T-helper 2 cell (primary cell): Measurements from ENCODE around the gene NFASC.

Experiments
- DNase-seq, 5 experiments: peaks; one replicate each; pipeline versions ENCODE4 v3.0.0 to v3.0.0-alpha.2; 2012 to 2022

Gene NFASC

DNA sequence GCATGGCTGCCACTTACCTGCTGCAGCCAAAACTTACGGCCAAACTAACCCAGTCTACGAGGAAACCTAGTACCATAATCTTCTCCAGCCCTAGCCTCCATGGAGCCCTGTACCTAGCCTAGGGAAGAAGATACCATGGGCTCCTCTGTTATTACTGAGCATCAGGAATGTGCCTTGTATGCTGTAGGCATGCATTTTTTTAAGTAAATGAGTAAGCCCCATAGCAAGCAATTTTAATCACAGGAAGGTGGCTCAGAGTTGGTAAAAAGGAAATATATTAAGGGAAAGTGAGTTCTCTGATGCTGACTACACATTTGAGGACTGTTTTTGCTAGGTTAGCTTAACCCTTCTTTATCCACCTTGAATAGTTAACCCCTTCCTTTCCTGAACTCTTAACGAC lies 21.2 kb downstream of the NFASC start:
- no peak for DNase-seq

DNA sequence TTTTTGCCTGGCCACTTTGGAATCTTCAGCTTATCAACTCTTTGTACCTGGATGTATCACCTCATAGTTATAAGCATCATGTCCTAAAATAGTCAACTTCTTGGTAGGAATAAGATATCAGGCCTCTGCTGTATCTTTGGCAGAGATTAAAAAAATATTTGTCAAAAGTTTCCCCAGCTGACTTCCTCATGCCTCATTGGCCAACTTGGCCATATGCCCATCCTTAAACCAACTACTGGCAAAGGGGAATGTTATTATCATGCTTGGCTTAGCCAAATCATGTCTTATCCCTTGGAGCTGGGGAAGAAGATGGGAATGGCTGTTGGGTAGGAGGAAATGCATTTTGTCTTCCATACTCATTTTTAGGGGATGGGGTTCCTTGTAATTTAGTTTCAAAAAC lies 23.4 kb downstream of the NFASC start:
- no peak for DNase-seq

DNA sequence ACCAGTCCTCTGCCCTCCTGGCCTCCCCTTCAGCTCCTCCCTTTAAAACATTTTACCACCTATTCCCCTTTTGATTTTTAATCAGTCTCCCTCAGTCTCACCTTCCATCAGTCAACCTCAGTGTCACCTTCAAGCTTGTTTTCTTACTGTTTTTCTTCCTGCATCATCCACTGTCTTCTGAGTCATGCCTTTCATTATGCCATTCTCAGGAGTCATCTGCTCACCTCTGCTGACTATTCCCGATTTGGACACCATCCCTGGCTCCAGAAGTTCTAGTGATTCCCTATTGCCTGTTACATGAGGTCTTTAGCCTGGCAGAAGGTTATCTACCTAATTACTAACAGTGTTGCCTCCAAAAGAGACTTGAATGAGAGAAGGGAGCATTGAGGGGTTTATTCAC lies 23.9 kb downstream of the NFASC start:
- no peak for DNase-seq

GRCh38 chr1:204896023-204896422 lies 25.4 kb downstream of the NFASC start:
- DNase-seq: no peak

DNA sequence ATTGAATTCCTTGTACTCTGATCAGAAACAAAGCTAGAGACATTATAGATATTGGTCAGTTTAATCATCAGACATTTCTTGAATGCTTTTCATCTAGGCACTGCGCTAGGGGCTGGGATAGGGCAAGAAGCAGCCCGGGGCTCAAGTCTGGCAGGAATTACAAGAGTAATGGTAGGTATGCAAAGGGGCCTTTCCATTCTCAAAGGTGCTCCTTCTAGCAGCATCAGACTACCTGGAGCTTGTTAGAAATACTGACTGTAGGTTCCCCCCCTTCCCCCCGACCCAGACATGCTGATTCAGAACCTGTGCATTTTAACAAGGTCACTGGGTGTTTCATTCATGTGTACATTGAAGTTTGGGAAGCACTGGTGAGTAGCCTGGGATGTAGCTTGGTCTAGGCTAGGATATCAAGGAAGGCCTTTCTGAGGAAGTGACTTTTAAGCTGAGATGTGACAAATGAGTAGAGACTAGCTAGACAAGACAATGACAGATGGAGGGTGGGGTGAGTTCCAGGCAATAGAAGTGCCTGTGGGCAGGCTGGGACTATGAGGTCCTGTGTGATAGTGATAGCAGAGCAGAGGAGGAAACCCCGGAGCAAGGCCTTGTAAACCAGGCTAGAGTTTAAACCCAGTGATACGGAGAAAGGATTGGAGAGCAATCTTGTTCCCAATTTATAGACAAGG lies 26.3 kb downstream of the NFASC start:
- no peak for DNase-seq

GRCh38 chr1:204900721-204901120 lies 30.1 kb downstream of the NFASC start:
- no peak for DNase-seq

DNA sequence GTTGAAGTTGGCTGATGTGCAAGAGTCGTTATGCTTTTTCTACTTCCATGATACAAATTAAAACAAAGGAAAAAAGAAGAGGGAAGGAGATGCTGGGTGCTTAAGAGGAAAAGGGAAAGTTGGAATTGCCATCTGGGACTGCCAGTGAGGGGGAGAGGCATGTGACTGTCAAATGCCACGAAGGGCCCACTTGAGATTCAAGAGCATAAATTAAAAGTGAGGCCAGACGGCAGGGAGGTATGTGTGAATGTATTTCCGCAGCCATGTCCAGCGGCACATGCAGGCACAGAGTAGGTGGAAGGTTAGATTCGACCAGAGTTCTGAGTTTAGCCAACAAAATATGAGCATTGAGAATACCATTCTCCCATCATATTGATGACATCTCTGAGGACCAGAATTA lies 32.0 kb downstream of the NFASC start:
- DNase-seq: no peak

GRCh38 chr1:204904228-204904810 lies 33.7 kb downstream of the NFASC start:
- DNase-seq: no peak

DNA sequence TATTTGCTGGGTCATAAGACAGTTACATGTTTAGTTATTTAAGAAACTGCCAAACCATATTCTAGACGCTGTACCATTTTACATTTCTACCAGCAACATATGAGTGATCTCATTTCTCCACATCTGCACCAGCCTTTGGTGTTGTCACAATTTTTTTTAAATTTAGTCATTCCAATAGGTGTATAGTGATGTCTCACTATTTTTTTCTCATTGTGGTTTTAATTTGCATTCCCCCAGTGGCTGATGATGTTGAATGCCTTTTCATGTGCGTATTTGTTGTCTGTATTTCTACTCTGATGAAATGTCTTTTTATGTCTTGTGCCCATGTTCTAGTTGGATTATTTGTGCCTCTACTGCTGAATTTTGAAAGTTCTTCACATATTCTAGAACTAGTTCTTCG lies 38.4 kb downstream of the NFASC start:
- DNase-seq: no peak

GRCh38 chr1:204915861-204916495 lies 45.3 kb downstream of the NFASC start:
- no peak for DNase-seq

DNA sequence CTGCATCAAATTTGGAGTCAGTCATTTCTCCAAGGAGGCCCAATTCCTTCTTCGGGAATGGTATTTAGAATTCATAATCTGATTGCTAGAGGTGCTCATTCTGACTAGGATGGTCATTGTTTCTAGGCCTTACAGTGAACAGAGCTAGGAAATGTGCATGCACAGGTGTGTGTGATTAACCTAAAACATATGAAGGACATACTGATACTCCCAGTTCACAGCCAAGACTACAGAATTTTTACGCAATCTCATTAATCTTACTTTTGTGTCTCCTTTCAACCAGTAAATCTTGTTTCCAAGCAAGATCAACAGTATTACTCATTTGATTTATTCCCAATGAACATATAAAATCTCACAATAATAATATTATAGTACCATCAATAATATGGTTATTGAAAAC lies 47.1 kb downstream of the NFASC start:
- no peak for DNase-seq

GRCh38 chr1:204920511-204920910 lies 49.8 kb downstream of the NFASC start:
- no peak for DNase-seq

GRCh38 chr1:204920967-204921366 lies 50.3 kb downstream of the NFASC start:
- DNase-seq: no peak

GRCh38 chr1:204921855-204922516 lies 51.3 kb downstream of the NFASC start:
- no peak for DNase-seq

DNA sequence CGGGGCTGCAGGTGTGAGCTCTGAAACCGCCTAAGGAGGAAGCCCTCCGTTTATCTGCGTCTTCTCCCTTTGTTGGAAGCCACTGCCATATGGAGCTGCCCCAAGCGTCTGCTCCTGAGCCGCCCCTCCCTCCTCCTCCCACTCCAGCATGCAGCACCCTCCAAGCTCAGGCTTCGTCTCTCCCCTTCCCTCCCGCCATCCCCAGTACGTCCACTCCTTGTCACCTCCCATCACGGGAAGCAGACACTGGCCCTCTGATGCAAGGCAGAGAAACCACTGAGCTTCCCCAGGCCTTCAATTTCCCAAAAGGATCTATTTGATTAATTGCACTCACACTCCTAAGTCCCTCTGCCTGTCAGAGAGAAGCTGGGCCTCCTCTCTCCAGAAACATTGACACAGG lies 52.5 kb downstream of the NFASC start:
- no peak for DNase-seq

GRCh38 chr1:204923626-204924012 lies 53.0 kb downstream of the NFASC start:
- no peak for DNase-seq

- DNase-seq: no peak
Observed at GRCh38 chr1:204924013-204924759, 53.5 kb downstream of the NFASC start.

- no peak for DNase-seq
Observed at GRCh38 chr1:204925701-204926100, 55.0 kb downstream of the NFASC start.

GRCh38 chr1:204927673-204928641 lies 57.3 kb downstream of the NFASC start:
- no peak for DNase-seq

DNA sequence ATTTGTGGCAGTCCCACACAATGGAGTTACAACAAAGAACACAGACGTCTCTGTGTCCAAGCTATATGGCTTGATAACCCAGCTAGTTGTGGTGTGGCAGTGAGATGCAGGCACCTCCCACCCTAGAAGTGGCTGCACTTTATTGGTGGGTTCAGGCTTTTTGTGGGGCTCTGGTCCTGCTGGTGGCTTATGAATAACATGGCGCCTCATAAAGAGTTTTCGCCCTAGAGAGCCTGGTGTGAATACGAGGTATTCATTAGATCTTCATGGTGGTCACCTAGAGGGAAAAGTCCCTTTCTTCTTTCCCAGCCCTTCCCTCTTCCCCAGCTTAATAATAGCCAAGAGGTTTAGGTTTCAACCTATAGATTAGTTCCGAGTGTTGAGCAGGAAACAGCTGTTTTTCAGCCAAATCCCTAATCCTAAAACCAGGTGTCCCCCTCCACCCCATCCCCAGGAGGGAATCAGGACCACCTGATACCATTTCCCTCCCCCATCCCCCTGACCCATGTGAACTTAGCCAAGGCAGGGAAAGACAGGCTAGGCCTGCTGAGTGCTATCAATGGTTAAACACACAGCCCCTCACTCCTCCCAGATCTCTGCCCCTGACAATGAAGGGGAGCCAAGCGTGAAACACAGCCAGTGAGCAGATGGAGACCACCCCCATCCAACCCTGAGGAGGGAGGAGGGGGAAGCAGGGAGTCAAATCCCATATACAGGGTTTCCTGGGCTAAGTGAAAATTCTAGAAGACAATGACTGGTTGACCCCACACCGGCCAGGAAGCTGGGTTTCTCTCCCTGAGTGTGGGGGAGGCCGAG lies 58.2 kb downstream of the NFASC start:
- no peak for DNase-seq
